HepG2 (cell line): ENCODE data around the gene TM2D1. TPM values are rescaled to one million over a fixed set of nuclear protein-coding genes. Genes with fewer than 3 reads are reported as not detected.

ENCODE experiments used
- AGO2 ChIP-seq: fragments of 200-400 bp; formaldehyde crosslinking; optimal IDR thresholded peaks from 2 replicates; pipeline ENCODE3; 2017; ENCODE audit warnings: mild to moderate bottlenecking, low read depth, low read length, moderate library complexity
- ARID5B ChIP-seq: IDR thresholded peaks from 2 replicates; pipeline ENCODE4 v1.4.0; 2020; ENCODE audit warnings: mild to moderate bottlenecking, missing genetic modification reagents
- MAFF ChIP-seq: IDR thresholded peaks from 2 replicates; pipeline ENCODE4 v1.6.1; 2011; ENCODE audit warnings: low read depth, low read length, improper control_type of control experiment
- RBFOX2 ChIP-seq: fragments of 200-400 bp; formaldehyde crosslinking; IDR thresholded peaks from 2 replicates; pipeline ENCODE4 v1.6.1; 2017; ENCODE audit warnings: low read depth, mild to moderate bottlenecking, low read length
- SMAD1 ChIP-seq: sonication (generic); formaldehyde crosslinking; IDR thresholded peaks from 2 replicates; pipeline ENCODE4 v1.4.0; 2020; ENCODE audit warnings: missing genetic modification reagents, low read depth, mild to moderate bottlenecking, borderline replicate concordance
- SRSF9 ChIP-seq: fragments of 200-400 bp; formaldehyde crosslinking; IDR thresholded peaks from 2 replicates; pipeline ENCODE4 v1.6.1; 2018; ENCODE audit warnings: borderline replicate concordance, mild to moderate bottlenecking, low read depth, low read length; ENCODE audit not compliant: insufficient read depth, poor library complexity, severe bottlenecking
- SSRP1 ChIP-seq: IDR thresholded peaks from 2 replicates; pipeline ENCODE4 v1.6.1; 2016; ENCODE audit warnings: control low read depth
- ZBTB7B ChIP-seq: sonication (generic); formaldehyde crosslinking; IDR thresholded peaks from 2 replicates; pipeline ENCODE4 v1.4.0; 2020; ENCODE audit warnings: missing genetic modification reagents
- ZNF574 ChIP-seq: sonication (generic); formaldehyde crosslinking; IDR thresholded peaks from 2 replicates; pipeline ENCODE4 v1.4.0; 2020; ENCODE audit warnings: missing genetic modification reagents
- polyA plus RNA-seq, 8 experiments: library from polyadenylated mRNA; depleted of rRNA in 3 of 8; stranded (reverse) in 7 of 8; unstranded in 1 of 8; fragments of >200 nt; fragmentation: Illumina TruSeq in 4 of 8; extraction: Trizol in 4 of 8; gene quantifications; 2 replicates each; pipeline versions ENCODE4 v1.2.1 to v1.2.3, GENCODE V29; 2011 to 2016; ENCODE audit warnings: low read depth in 4 of 8, missing spikeins in 1 of 8, mixed read lengths in 1 of 8; ENCODE audit not compliant: insufficient read depth in 1 of 8
- total RNA-seq, 5 experiments: library from RNA; depleted of rRNA; stranded (reverse); fragments of >200 nt; fragmentation: Illumina TruSeq; extraction: Trizol; gene quantifications; 2 replicates each; pipeline ENCODE4 v1.2.3, GENCODE V29; 2016; ENCODE audit warnings: low read depth in 1 of 5
- TF ChIP-seq, protein P1 (sequence below), 2 experiments: sonication (generic) in 1 of 2; formaldehyde crosslinking in 1 of 2; IDR thresholded peaks; 2 replicates each; pipeline versions ENCODE4 v1.6.1 to v1.9.0; 2014 to 2022; ENCODE audit warnings: antibody characterized with exemption in 1 of 2, borderline replicate concordance in 1 of 2, inconsistent platforms in 1 of 2, low read depth in 1 of 2, missing genetic modification reagents in 1 of 2

The TM2D1 gene
- total and polyA plus RNA-seq, 2 of the 13 experiments (the other 11 are each of a cell fraction or from before 2014, with no cell fraction given) = 26.6 to 49.0 TPM

- TF ChIP-seq, protein P1, sequence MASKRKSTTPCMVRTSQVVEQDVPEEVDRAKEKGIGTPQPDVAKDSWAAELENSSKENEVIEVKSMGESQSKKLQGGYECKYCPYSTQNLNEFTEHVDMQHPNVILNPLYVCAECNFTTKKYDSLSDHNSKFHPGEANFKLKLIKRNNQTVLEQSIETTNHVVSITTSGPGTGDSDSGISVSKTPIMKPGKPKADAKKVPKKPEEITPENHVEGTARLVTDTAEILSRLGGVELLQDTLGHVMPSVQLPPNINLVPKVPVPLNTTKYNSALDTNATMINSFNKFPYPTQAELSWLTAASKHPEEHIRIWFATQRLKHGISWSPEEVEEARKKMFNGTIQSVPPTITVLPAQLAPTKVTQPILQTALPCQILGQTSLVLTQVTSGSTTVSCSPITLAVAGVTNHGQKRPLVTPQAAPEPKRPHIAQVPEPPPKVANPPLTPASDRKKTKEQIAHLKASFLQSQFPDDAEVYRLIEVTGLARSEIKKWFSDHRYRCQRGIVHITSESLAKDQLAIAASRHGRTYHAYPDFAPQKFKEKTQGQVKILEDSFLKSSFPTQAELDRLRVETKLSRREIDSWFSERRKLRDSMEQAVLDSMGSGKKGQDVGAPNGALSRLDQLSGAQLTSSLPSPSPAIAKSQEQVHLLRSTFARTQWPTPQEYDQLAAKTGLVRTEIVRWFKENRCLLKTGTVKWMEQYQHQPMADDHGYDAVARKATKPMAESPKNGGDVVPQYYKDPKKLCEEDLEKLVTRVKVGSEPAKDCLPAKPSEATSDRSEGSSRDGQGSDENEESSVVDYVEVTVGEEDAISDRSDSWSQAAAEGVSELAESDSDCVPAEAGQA (IDR thresholded peaks at IDR 0.05; ENCODE audit: low read depth) = 0 out of 2 replicates have a peak, but pooled peaks have one; percentile 8
- TF ChIP-seq, protein P1 (CRISPR knock-in tag; IDR thresholded peaks at IDR 0.05; ENCODE audit: borderline replicate concordance) = no peak
- TF ChIP-seq AGO2 (peak; percentile 30), ARID5B (CRISPR knock-in tag) (0 out of 2 replicates have a peak, but pooled peaks have one; percentile 6), ZNF574 (peak; percentile 12; the same call in 1 of the 2 replicates), RBFOX2 (peak; percentile 65), SSRP1 (CRISPR knock-in tag) (no peak), MAFF (no peak), SMAD1 (CRISPR knock-in tag) (no peak), SRSF9 (no peak), ZBTB7B (CRISPR knock-in tag) (0 out of 2 replicates have a peak, but pooled peaks have one; percentile 19)
Measured at GRCh38 chr1:61742620-61743430, 17.9 kb upstream of the TM2D1 start (continued).
